Measurements from ENCODE around the gene MTTP.

Gene MTTP

GRCh38 chr4:99593781-99594641 lies 19.4 kb downstream of the MTTP start:
- DNase-seq: no peak

- DNase-seq: no peak
Measured at GRCh38 chr4:99594818-99595217, 20.2 kb downstream of the MTTP start.

GRCh38 chr4:99606716-99607115 lies 32.1 kb downstream of the MTTP start:
- no peak for DNase-seq

- no peak for DNase-seq
Measured at GRCh38 chr4:99608417-99608816, 33.8 kb downstream of the MTTP start.

- no peak for DNase-seq
Measured at GRCh38 chr4:99610605-99611175, 36.1 kb downstream of the MTTP start.

GRCh38 chr4:99612281-99612680 lies 37.7 kb downstream of the MTTP start:
- DNase-seq: no peak

GRCh38 chr4:99612704-99613103 lies 38.1 kb downstream of the MTTP start:
- no peak for DNase-seq

- no peak for DNase-seq
Measured at GRCh38 chr4:99614491-99614890, 39.9 kb downstream of the MTTP start.

- no peak for DNase-seq
Measured at GRCh38 chr4:99615170-99615820, 40.7 kb downstream of the MTTP start.

- no peak for DNase-seq
Measured at GRCh38 chr4:99617374-99617773, 42.8 kb downstream of the MTTP start.

- no peak for DNase-seq
Measured at GRCh38 chr4:99622341-99622740, 47.7 kb downstream of the MTTP start.

GRCh38 chr4:99624141-99624719 lies 49.6 kb downstream of the MTTP start:
- no peak for DNase-seq

- no peak for DNase-seq
Measured at GRCh38 chr4:99625369-99625768, 50.7 kb downstream of the MTTP start.

- DNase-seq: no peak
Measured at GRCh38 chr4:99628040-99628439, 53.4 kb downstream of the MTTP start.

- no peak for DNase-seq
Measured at GRCh38 chr4:99629962-99630554, 55.4 kb downstream of the MTTP start.

- no peak for DNase-seq
Measured at GRCh38 chr4:99630857-99631360, 56.3 kb downstream of the MTTP start.

- DNase-seq: no peak
Measured at GRCh38 chr4:99633772-99634171, 59.1 kb downstream of the MTTP start.

GRCh38 chr4:99634742-99635360 lies 60.2 kb downstream of the MTTP start:
- no peak for DNase-seq

- no peak for DNase-seq
Measured at GRCh38 chr4:99635601-99636000, 61.0 kb downstream of the MTTP start.

- no peak for DNase-seq
Measured at GRCh38 chr4:99636422-99636821, 61.8 kb downstream of the MTTP start.

GRCh38 chr4:99637174-99637573 lies 62.5 kb downstream of the MTTP start:
- no peak for DNase-seq

GRCh38 chr4:99640676-99641075 lies 66.1 kb downstream of the MTTP start:
- no peak for DNase-seq

All from CD4-positive, alpha-beta T cell treated with Interleukin-15 for 1 hour (primary cell).